Putamen (tissue), 1 donor: Measurements from ENCODE around the gene ABHD16A.

Experiments used
- DNase-seq: peaks from one replicate; pipeline ENCODE4 v3.0.0-alpha.2; 2016; ENCODE audit warnings: low spot score

Gene ABHD16A

DNA sequence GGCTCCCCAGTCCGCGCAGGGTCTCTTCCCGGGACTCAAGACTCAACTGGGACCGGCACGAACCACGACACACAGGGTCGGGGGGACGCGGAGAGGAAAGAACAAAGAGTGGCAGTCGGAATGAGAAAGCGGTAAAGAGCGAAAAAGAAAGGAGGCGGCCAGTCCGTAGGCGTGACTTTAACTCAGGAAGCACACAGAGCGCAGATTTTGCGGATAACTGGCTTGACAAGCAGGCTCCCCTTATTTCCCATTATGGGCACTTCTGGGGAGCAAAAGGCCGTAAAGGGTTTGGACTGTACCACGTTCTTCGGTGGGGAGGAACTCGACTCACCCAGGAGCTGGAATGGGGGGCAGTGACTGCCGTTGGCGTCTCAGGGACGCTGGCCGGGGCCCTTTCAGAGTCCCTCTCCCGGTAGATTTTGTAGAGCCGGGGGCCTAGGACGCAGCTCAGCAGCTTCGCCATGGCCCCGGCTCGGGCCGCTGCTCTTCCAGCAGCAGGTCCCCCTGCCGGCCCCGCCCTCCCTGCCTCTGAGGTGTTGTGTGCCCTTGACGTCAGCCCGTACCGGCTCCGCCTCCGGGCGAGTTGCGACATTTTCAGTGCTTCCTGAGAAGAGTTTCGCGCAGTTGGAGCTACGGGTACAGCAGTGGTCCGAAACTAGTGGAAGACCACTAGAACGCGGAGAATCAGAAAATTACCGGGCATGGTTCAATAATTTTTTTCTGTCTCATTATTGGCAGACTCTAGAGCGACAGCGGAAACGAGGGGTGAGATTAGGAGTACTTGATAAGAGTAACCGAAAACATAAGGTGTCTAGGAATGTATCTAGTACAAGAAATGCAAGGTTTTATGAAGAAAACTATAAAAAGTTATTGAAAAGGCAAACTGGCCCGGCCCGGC is at the start of gene ABHD16A:
ABHD16A (minus strand) TSS at position 506 of the 898 bp plus-strand sequence; CDS start at position 463, 43 bp downstream.
- peak; percentile 99 for DNase-seq

DNA sequence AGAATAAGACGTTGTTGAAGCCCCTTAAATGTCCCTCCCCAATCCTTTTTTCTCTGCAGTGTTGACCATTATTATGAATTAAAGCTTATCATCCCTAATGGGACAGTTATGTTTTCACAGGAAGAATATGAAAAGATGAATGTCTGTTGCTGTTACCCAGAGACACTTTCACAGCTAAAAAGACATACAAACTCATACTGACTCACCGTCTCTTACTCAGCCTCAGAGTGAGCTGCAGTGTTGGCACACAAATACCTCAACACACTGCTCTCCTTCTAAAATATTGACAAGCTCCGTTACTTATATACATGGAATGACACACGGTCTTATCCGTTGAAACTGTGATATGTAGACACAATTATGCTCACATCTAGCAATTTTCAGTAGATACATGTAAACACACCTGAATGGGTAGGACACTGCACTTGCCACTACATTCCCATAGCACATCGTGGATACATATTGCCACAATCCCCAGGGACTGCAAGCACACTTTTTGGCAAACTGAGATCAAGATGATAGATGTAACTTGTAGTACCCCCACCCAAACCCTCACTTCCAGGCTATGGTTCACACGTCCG is 49.7 kb upstream of the ABHD16A start:
- DNase-seq: no peak

DNA sequence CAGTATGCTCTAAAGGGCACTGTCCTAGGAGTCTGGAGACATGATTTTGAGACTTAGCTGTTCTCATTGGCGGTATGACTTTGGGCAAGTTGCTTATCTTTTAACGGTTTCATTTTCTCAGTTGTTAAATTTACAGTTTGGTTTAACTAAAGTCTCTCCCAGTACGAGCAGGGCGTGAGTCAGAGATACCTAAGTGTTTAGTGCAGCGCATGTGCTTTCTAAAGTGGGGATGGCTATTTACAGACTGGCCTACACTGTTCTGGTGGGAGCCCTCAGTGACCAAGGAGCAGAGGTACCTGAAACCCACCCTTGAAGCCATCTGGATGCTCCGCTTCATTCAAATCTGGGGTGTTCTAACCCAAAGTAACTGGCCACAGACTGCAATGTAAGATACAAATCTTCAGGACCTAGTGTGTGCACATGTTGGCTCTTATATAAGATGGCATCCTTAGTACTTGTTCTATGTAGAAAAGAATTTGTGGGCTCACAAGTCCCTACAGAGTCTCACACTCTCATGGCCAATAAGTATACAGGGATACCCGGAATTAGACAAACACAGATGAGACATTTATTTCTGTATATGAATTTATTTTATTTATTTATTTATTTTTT is 47.4 kb upstream of the ABHD16A start:
- no peak for DNase-seq

DNA sequence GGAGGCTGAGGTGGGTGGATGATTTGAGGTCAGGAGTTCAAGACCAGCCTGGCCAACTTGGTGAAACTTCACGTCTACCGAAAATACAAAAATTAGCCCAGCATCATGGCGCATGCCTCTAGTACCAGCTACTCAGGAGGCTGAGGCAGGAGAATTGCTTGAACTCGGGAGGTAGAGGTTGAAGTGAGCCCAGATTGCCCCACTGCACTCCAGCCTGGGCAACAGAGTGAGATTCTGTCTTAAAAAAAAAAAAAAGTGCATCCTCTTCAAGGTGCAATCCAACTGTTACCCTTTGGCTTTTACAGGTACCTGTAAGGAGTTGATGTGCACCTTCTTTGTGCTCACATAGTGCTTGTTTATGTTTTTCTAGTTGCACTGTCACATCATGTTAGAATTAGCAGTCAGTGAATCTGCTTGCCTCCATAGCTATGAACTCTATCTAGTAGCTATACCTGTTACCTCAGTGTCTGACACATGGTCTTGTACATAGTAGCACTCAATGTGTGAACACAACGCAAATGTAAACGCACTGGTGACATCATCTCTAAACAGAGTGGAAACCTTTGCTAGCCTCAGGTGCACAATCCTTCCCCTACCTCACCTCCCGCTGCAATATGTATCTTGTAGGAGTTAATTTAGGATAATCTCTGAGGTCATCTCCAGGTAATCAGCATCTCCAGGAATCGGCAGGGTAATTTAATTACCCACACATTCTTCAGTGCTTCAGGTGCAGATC is 46.3 kb upstream of the ABHD16A start:
- no peak for DNase-seq

DNA sequence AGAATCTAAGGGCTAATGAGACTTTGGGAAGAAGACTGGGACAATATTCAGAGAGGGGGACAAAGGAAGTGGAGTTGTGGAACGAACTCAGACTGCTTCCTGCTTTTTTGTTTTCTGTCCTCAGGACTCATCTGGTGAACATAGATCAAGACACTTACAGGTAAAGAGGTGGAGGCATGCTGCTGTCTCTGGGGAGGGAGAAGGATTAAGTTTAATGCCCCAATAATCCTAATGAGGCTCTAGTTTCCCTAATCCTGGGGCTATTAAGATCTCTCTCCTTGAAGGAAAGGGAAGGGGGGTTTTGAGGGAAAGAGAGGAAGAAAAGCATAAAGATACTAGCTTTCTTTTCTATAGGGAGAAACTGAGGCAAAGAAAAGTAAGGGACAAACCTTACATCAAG is 41.3 kb upstream of the ABHD16A start:
- no peak for DNase-seq

DNA sequence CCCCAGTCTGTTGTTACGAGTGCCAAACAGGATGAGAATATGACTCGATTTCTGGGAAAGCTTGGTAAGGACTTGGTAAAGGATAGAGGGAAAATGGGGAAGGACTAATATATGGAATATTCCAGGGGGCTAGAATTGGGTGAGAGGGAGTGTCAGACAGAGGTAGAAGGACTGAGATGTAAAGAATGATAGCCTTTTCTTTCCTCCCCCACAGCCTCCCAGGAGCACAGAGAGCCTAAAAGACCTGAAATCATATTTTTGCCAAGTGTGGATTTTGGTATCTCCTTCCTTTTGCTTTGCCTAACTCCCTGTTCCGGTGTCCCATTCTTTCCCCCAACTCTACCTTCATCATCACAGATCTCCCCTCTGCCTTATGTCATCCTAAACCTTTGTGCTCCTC is 39.8 kb upstream of the ABHD16A start:
- DNase-seq: no peak

DNA sequence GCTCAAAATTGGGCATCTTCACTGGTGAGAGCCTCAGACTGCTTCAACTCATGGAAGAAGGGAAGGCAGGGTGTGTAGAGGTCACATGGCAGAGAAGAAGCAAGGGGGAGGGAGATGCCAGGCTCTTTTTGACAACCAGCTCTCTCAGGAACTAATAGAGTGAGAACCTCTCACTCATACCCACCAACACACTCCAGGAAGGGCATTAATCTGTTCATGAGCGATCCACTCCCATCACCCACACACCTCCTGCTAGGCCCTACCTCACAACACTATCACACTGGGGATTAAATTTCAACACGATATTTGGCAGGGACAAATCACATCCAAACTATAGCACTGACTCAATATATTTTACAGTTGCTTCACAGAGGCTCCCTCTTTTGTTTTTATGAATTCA is 38.7 kb upstream of the ABHD16A start:
- DNase-seq: no peak

DNA sequence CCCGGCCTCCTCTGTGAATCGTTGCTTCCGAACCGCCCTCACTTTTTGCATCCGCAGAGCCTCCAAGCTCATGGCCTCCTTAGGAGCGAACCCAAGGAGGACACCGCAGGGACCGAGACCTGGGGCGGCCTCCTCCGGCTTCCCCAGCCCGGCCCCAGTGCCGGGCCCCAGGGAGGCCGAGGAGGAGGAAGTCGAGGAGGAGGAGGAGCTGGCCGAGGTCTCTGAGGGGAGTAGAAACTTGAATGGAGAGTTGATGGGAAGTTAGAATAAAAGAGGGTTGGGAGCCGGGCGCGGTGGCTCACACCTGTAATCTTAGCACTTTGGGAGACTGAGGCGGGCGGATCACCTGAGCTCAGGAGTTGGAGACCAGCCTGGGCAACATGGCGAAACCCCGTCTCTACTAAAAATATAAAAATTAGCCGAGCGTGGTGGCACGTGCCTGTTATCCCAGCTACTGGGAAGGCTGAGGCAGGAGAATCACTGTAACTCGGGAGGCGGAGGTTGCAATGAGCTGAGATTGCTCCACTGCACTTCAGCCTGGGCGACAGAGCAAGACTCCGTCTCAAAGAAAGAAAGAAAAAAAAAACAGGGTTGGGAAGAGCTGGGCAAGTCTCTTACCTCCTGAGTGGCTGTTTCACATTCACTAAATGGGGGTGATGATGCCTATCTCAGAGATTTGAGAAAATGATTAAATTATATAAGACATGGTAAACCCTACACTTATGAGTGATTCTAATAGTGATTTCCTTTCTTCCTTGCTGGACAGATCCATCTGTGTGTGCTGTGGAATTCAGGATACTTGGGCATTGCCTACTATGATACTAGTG is 37.5 kb upstream of the ABHD16A start:
- DNase-seq: no peak

DNA sequence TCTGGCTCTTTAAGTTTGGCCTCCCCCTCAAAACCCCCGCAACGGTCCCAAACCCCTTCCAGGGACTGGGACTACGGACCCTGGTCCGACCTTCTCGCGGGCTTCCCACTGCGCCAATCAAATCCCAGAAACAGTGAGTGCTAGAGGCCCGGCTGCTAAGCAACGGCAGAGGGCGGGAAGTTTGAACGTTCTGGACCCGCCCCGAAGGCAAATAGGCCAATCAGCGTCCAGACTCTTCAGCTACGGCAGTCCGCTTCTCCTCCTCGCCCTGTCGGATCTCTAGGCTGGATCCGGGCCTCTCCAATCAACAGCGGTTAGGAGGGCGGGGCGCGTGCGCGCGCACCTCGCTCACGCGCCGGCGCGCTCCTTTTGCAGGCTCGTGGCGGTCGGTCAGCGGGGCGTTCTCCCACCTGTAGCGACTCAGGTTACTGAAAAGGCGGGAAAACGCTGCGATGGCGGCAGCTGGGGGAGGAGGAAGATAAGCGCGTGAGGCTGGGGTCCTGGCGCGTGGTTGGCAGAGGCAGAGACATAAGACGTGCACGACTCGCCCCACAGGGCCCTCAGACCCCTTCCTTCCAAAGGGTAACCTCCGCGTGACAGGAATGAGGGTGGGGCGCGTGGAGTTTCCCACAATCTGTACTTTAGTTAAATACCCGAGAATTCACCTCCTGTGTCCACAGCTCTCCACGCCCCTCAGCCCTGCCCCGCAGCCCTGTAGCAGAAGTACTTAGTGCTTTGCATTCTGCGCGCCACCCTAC is 36.7 kb upstream of the ABHD16A start, which contains the start of gene MSH5:
MSH5 (plus strand) TSS at position 367 of the 758 bp plus-strand sequence. CDS start 462 bp downstream, outside the sequence.
- DNase-seq: peak; percentile 98

DNA sequence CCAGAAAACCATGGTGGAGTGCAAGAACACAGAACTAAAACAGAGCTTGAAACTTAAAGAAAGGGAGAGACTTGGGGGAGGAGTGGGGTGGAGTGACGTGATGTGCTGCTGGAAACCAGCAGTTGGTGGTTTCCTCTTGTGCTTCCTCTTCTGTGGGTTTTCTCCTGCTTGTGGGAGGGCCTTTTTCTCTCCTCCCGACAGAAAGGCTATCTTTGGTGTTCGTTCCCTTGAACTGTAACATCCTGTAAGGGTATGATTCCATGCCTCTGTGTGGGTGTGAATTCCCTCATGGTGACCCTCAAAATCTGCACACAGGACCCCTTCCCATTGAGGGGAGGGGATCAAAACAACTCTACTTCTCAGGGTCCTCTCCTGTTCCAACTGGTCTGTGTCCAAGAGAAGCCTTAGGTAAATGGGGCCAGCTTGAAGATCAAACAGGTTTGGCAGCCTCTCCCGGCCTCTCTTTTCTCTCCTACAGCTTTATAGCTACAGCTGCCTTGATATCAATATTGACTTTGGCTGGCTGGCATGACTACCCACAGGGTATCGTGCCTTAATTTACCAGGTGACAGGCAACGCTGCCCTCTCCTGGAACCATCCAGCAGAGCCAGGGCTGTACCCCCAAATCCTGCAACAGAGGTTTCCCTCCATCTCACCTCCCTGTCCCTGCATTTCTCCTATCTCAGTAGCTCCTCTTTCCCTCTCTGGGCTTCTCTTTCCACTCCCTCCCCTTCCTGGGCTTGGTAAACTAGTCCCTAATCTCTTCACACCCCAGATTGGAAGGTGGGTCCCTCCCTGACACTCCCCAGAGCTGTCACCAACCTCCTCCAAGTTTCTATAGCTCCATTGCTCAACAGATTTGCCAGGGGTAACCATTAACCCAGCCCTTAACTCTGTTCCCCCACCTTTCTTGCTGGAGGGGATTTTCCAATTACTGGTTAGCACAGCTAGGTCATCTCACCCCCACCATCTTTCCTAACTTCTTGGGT is 35.2 kb upstream of the ABHD16A start:
- no peak for DNase-seq

DNA sequence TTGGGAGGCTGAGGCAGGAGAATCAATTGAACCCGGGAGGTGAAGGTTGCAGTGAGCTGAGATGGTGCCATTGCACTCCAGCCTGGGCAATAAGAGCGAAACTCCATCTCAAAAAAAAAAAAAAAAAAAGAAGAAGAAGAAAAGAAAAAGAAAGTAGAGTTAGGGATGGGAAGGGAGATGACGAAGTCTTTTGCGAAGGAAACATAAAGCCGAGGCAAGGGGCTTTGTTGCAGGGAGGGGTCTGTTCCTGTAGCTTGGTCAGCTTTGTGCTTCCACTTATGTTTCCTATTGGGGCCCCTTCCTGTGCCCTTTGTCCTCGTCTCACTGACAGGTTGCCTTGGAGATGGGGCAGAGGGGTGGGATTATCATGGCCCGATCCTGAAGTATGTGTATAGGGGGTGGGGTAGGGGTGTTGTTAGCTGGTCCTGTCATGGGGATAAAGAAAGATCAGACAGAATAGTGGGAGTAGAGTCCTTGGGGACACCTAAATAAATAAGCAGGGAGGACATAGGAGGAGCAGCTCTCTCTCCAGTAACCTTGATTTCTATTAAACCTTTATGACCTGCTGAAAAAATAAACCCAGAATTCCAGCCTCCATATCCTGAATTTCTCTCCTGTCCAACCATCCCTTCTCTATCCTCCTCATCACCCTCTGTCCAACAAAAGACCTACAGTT is 34.3 kb upstream of the ABHD16A start:
- DNase-seq: no peak

DNA sequence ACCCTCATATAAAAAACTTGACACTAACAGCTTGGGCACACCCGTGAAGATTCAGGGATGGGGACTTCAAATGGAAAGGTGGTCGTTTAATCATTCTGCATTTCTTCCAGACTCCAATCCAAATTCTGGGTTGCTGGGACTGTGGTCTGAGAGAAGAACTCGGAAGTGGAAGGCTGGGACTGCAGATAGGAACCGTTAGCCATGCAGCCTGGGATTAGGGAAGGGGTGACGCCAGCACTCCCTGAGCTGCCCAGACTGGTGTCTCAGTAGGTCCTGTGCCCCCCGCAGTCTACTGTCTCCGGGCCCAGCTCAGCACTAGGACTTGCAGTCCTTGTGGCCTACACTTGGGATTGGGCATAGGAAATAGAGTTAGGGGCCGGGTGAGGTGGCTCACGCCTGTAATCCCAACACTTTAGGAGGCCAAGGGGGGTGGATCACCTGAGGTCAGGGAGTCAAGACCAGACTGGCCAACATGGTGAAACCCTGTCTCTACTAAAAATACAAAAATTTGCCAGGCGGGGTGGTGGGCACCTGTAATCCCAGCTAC is 33.7 kb upstream of the ABHD16A start:
- no peak for DNase-seq

DNA sequence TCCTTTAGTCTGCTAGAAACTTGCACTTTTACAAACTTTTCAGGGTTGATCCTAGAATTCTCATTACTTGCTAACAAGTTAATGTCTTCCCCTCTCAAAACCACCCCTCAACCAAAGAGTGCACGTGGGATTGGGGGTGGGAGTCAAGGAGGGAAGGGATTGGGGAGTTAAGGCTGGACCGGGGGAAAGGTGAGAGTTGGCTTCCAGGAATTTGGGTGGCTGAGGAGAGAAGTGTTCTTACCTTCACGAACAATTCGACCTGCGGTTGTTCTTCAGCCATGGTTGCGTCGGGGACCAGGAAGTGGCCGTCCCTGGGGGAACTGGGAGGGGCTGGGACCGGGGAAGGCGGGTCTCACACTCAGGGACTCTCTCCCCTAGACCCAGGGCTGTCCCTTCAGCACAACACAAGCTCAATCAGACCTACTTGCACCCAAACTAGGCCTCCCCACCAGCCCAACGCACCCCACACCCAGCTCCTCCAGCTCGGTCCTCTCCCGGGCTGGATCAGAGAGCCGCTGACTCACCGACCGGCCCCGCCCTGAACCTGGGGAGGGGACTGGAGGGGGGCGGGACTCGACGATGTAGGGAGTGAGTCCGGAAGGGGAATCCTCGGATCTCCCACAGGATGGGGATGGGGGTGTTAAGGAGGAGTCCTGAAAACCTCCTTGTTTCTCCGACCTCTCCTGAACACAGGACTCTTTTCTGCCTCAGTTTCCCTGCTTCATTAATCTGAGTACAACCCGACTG is 33.1 kb upstream of the ABHD16A start, which contains the start of gene CLIC1:
CLIC1 (minus strand) TSS at position 510 of the 747 bp plus-strand sequence; CDS start at position 280, 230 bp downstream.
- DNase-seq: no peak

DNA sequence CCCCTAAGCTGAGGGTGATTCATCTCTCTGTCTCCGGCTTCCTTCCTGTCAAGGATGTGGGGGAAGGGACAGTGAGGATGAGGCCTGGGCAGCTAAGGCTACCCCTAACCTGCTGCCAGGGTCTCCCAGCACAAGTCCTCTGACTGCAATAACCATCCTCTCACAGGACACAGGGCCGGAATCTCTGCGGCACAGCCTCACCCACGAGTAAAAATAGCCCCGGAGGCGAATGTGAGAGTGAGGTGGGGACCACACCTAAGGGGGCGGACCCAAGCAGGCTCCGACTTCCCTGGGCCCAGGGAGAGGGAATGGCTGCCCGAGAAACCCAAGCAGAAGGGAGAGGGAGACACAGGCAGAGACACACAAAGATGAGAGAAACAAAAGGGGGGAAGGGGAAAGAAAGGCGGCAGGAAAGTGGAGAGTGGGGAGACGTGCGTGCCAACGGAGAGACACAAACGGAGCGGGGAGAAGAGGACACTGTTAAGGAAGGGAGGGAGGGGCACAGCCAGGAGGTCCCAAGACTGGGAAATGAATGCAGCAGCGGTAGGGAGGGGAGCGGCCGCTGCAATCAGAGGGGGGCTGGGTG is 31.8 kb upstream of the ABHD16A start:
- DNase-seq: no peak

DNA sequence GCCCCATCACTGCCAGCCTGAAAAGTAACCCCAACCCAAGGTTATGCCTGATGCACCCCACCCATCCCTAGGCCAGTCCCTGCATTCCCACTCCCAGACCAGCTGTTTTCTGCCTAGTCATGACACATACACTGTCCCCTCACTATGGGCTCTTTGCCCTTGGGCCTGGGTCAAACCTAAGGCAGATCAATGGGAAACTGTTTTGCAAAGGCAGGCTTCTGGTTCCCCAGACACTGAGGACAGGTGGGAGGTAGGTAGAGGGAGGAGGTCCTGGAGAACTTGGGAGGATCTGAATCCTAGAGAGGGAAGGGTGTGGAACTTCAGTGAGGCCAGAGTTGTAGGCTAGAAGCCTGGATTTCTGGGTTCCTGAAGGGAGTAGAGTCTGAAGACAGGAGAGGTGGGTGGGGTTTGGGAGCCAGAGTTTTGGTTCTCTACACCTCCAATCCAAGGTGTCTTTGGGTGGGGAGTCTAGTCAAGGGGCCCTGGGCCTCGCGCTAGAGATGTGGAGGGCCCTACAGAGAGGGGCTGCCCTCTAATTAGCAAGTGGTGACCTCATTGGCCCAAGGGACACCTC is 31.2 kb upstream of the ABHD16A start:
- DNase-seq: no peak

DNA sequence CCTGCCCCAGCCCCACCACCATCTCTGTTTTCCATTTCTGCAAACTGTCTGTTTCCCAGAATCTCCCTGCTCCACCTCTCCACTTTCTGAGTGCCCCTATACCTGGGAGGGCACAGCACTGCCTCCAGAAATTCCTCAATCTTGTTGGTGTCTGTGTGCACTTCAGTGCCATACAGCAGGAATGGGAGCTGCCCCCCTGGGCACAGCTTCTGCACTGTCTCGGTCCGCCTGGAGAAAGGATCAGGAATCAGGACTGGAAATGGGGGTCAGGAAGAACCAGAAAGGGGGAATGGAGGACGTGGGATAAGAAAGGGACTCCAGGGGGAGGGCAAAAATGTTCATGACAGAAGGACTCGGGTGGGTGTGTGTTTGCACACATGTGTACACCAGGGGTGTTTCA is 30.6 kb upstream of the ABHD16A start:
- DNase-seq: no peak

DNA sequence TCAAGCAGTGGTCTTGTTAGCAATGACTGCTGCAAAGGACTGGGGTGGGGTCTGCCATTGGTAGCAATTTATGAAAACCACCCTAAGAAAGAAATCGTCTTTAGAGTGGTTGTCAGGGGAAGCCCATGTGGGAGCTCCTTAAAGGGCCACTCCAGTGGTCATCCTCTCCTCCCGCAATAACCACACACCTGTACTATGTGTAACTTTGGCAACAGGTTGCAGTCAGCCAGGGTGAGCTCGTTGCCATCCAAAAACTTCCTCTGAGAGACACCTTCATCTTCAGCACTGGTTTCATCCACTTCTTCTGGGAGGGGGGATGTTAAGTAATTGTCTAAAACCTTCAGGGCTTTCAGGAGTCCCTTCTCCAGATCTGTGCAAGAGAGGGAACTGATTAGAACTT is 28.9 kb upstream of the ABHD16A start:
- no peak for DNase-seq
